Lower leg skin (tissue), 3 donors: ENCODE results near the gene TRIM48.
"Not testable (repeated sequence)": the region's sequence is repeated elsewhere in the genome, so short reads cannot be mapped to it uniquely, and the experiment has no call there.

ENCODE experiments used
- POLR2A ChIP-seq, 2 donors: fragments of 450-650 bp; IDR thresholded peaks; one replicate each; pipeline ENCODE4 v1.6.1; 2016 to 2017; ENCODE audit warnings: antibody characterized with exemption in 2 of 2, mild to moderate bottlenecking in 1 of 2, moderate library complexity in 1 of 2
- TF ChIP-seq, protein P1 (sequence below), 3 donors: fragments of 450-650 bp; IDR thresholded peaks; one replicate each; pipeline ENCODE4 v1.5.1; 2016; ENCODE audit warnings: antibody characterized with exemption in 3 of 3, mild to moderate bottlenecking in 3 of 3, moderate library complexity in 2 of 3

- TF ChIP-seq, protein P1, sequence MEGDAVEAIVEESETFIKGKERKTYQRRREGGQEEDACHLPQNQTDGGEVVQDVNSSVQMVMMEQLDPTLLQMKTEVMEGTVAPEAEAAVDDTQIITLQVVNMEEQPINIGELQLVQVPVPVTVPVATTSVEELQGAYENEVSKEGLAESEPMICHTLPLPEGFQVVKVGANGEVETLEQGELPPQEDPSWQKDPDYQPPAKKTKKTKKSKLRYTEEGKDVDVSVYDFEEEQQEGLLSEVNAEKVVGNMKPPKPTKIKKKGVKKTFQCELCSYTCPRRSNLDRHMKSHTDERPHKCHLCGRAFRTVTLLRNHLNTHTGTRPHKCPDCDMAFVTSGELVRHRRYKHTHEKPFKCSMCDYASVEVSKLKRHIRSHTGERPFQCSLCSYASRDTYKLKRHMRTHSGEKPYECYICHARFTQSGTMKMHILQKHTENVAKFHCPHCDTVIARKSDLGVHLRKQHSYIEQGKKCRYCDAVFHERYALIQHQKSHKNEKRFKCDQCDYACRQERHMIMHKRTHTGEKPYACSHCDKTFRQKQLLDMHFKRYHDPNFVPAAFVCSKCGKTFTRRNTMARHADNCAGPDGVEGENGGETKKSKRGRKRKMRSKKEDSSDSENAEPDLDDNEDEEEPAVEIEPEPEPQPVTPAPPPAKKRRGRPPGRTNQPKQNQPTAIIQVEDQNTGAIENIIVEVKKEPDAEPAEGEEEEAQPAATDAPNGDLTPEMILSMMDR (IDR thresholded peaks at IDR 0.05): not testable (repeated sequence)
- TF ChIP-seq POLR2A (IDR thresholded peaks at IDR 0.05): not testable (repeated sequence)
Measured at GRCh38 chr11:55261855-55262254, at the start of gene TRIM48.
